SK-N-SH (cell line): Measurements from ENCODE around the gene TXNDC8. TPM values are rescaled to one million over a fixed set of nuclear protein-coding genes. Genes with fewer than 3 reads are reported as not detected.

Source experiments
- CTCF ChIA-PET: fragments of 300-600, 350-600 bp; formaldehyde crosslinking; extraction: SDS; loops from one replicate; lab custom pipeline; 2021; lab: Yijun Ruan, JAX
- POLR2A ChIA-PET: fragments of 350-600 bp; sonication (Branson Sonifier 250); formaldehyde crosslinking; extraction: SDS; loops from one replicate; lab custom pipeline; 2020; ENCODE audit warnings: antibody characterized with exemption, inconsistent platforms; lab: Yijun Ruan, JAX
- DNase-seq: peaks from one replicate; pipeline ENCODE4 v3.0.0; 2012
- H2AFZ ChIP-seq: fragments of 200-600 bp; sonication (generic); 2 replicates; pipeline ENCODE4 v1.8.1; 2016; ENCODE audit warnings: antibody characterized with exemption, mild to moderate bottlenecking, low read depth
- H3F3A ChIP-seq: fragments of 200-600 bp; sonication (generic); replicated peaks from 2 replicates; pipeline ENCODE3; 2016; ENCODE audit warnings: antibody characterized with exemption, mild to moderate bottlenecking; ENCODE audit not compliant: insufficient read depth
- H3K27ac ChIP-seq, 2 experiments: fragments of 200-500 bp in 1 of 2; fragments of 200-600 bp in 1 of 2; sonication (Bioruptor generic) in 1 of 2; sonication (generic), shearing (Covaris generic) in 1 of 2; 2 replicates each; pipeline versions ENCODE4 v1.5.1 to v1.6.1; 2014 to 2016; ENCODE audit warnings: low read depth in 2 of 2, inconsistent platforms in 1 of 2, low read length in 1 of 2, mild to moderate bottlenecking in 1 of 2, mixed read lengths in 1 of 2
- H3K27me3 ChIP-seq: fragments of 200-600 bp; sonication (generic), shearing (Covaris generic); 2 replicates; pipeline ENCODE4 v1.6.1; 2016; ENCODE audit warnings: mixed run types; ENCODE audit not compliant: insufficient read depth
- H3K36me3 ChIP-seq, 2 experiments: fragments of 200-500 bp in 1 of 2; fragments of 200-600 bp in 1 of 2; sonication (Bioruptor generic) in 1 of 2; sonication (generic) in 1 of 2; replicated peaks in 1 of 2; 2 replicates each; pipeline versions ENCODE3 to v1.5.1; 2014 to 2016; ENCODE audit warnings: low read length in 1 of 2, mild to moderate bottlenecking in 1 of 2; ENCODE audit not compliant: insufficient read depth in 2 of 2, control insufficient read depth in 1 of 2
- H3K4me1 ChIP-seq, 2 experiments: fragments of 200-500 bp in 1 of 2; fragments of 200-600 bp in 1 of 2; sonication (Bioruptor generic) in 1 of 2; sonication (generic), shearing (Covaris generic) in 1 of 2; 2 replicates each; pipeline versions ENCODE4 v1.5.1 to v1.6.1; 2014 to 2016; ENCODE audit warnings: low read depth in 1 of 2, low read length in 1 of 2, mixed run types in 1 of 2; ENCODE audit not compliant: insufficient read depth in 2 of 2, control insufficient read depth in 1 of 2
- H3K4me2 ChIP-seq: fragments of 200-600 bp; sonication (generic), shearing (Covaris generic); 2 replicates; pipeline ENCODE4 v1.6.1; 2017; ENCODE audit warnings: mixed run types
- H3K4me3 ChIP-seq, 2 experiments: fragments of 200-500 bp in 1 of 2; fragments of 200-600 bp in 1 of 2; sonication (Bioruptor generic) in 1 of 2; sonication (generic), shearing (Covaris generic) in 1 of 2; 2 replicates each; pipeline versions ENCODE4 v1.5.1 to v1.8.1; 2014 to 2016; ENCODE audit warnings: low read depth in 2 of 2, inconsistent platforms in 1 of 2, low read length in 1 of 2, mild to moderate bottlenecking in 1 of 2, mixed read lengths in 1 of 2, moderate library complexity in 1 of 2
- H3K79me2 ChIP-seq: fragments of 200-600 bp; sonication (generic); 2 replicates; pipeline ENCODE4 v1.8.1; 2017; ENCODE audit warnings: mild to moderate bottlenecking; ENCODE audit not compliant: insufficient read depth
- H3K9ac ChIP-seq: fragments of 200-600 bp; sonication (generic); 2 replicates; pipeline ENCODE4 v1.6.1; 2017; ENCODE audit warnings: mixed run types
- H3K9me2 ChIP-seq: fragments of 200-600 bp; sonication (generic); 2 replicates; pipeline ENCODE4 v1.6.1; 2017; ENCODE audit warnings: mixed run types
- H3K9me3 ChIP-seq: fragments of 200-600 bp; sonication (generic); 2 replicates; pipeline ENCODE4 v1.6.1; 2017; ENCODE audit warnings: mixed run types, mild to moderate bottlenecking, moderate library complexity
- H4K20me1 ChIP-seq: fragments of 200-600 bp; sonication (generic); 2 replicates; pipeline ENCODE4 v1.6.1; 2017; ENCODE audit warnings: mild to moderate bottlenecking, mixed run types; ENCODE audit not compliant: insufficient read depth
- CHD2 ChIP-seq: fragments of 150-350 bp; IDR thresholded peaks from 2 replicates; pipeline ENCODE4 v1.6.1; 2018; ENCODE audit warnings: low read length; ENCODE audit not compliant: partially characterized antibody
- ELF1 ChIP-seq: IDR thresholded peaks from 2 replicates; pipeline ENCODE4 v1.4.0; 2012
- EP300 ChIP-seq, 2 experiments: IDR thresholded peaks; 2 replicates each; pipeline versions ENCODE4 v1.4.0 to v1.6.1; 2012; ENCODE audit warnings: borderline replicate concordance in 1 of 2, low read depth in 1 of 2, low read length in 1 of 2
- EZH2phosphoT487 ChIP-seq: fragments of 200-600 bp; sonication (generic); IDR thresholded peaks from 2 replicates; pipeline ENCODE4 v1.6.1; 2017; ENCODE audit warnings: low read depth, mixed run types, mild to moderate bottlenecking, antibody characterized with exemption, moderate library complexity, borderline replicate concordance
- FOSL2 ChIP-seq: IDR thresholded peaks from 2 replicates; pipeline ENCODE4 v1.4.0; 2012; ENCODE audit warnings: low read depth, mild to moderate bottlenecking, moderate library complexity, borderline replicate concordance
- FOXM1 ChIP-seq: IDR thresholded peaks from 2 replicates; pipeline ENCODE4 v1.4.0; 2012; ENCODE audit warnings: low read depth, mild to moderate bottlenecking
- GABPA ChIP-seq: IDR thresholded peaks from 2 replicates; pipeline ENCODE4 v1.4.0; 2012; ENCODE audit warnings: low read depth, mild to moderate bottlenecking
- IRF3 ChIP-seq: fragments of 150-350 bp; IDR thresholded peaks from 2 replicates; pipeline ENCODE4 v1.6.1; 2016; ENCODE audit warnings: mild to moderate bottlenecking, low read depth, low read length
- JUND ChIP-seq: IDR thresholded peaks from 2 replicates; pipeline ENCODE4 v1.4.0; 2012
- MEF2A ChIP-seq: IDR thresholded peaks from 2 replicates; pipeline ENCODE4 v1.4.0; 2012; ENCODE audit warnings: low read depth, borderline replicate concordance
- NFIC ChIP-seq: IDR thresholded peaks from 2 replicates; pipeline ENCODE4 v1.4.0; 2012; ENCODE audit warnings: borderline replicate concordance
- NRF1 ChIP-seq: IDR thresholded peaks from 2 replicates; pipeline ENCODE4 v1.6.1; 2012; ENCODE audit warnings: low read depth, mild to moderate bottlenecking, low read length
- RAD21 ChIP-seq: IDR thresholded peaks from 2 replicates; pipeline ENCODE4 v1.6.1; 2012; ENCODE audit warnings: mild to moderate bottlenecking, low read length
- RCOR1 ChIP-seq: fragments of 150-350 bp; IDR thresholded peaks from 2 replicates; pipeline ENCODE4 v1.6.1; 2017; ENCODE audit warnings: antibody characterized with exemption, low read length
- RFX5 ChIP-seq: IDR thresholded peaks from 2 replicates; pipeline ENCODE4 v1.6.1; 2012; ENCODE audit warnings: mild to moderate bottlenecking, improper control_type of control experiment, low read length
- SIN3A ChIP-seq: IDR thresholded peaks from 2 replicates; pipeline ENCODE4 v1.6.1; 2012; ENCODE audit warnings: low read depth, mild to moderate bottlenecking, low read length, moderate library complexity, borderline replicate concordance
- SMC3 ChIP-seq: IDR thresholded peaks from 2 replicates; pipeline ENCODE4 v1.6.1; 2012; ENCODE audit warnings: low read depth, low read length, improper control_type of control experiment
- TAF1 ChIP-seq: IDR thresholded peaks from 2 replicates; pipeline ENCODE4 v1.6.1; 2012; ENCODE audit warnings: low read depth, mild to moderate bottlenecking, low read length, moderate library complexity, borderline replicate concordance
- YY1 ChIP-seq: IDR thresholded peaks from 2 replicates; pipeline ENCODE4 v1.4.0; 2012; ENCODE audit warnings: low read depth, mild to moderate bottlenecking
- WGBS: methylation state at CpG from one replicate; pipeline ENCODE4 v1.1.6; 2017; ENCODE audit warnings: low lambda C conversion rate; 5-methylcytosine and 5-hydroxymethylcytosine counted together
- polyA plus RNA-seq, 3 experiments: library from polyadenylated mRNA; depleted of rRNA; stranded (reverse); fragments of >200 nt; gene quantifications; 2 replicates each; pipeline ENCODE4 v1.2.3, GENCODE V29; 2012
- TF ChIP-seq, protein P1 (sequence below): fragments of 200-600 bp; sonication (generic); IDR thresholded peaks from 2 replicates; pipeline ENCODE4 v1.6.1; 2017; ENCODE audit warnings: antibody characterized with exemption, mild to moderate bottlenecking, moderate library complexity
- TF ChIP-seq, protein P2 (sequence below): IDR thresholded peaks from 2 replicates; pipeline ENCODE4; 2012
- TF ChIP-seq, protein P3 (sequence below): IDR thresholded peaks from 2 replicates; pipeline ENCODE4 v1.4.0; 2012; ENCODE audit warnings: low read depth

TXNDC8 gene
- polyA plus RNA-seq, 1 of the 3 experiments (the other 2 are of a cell fraction): not detected

- TF ChIP-seq, protein P1, sequence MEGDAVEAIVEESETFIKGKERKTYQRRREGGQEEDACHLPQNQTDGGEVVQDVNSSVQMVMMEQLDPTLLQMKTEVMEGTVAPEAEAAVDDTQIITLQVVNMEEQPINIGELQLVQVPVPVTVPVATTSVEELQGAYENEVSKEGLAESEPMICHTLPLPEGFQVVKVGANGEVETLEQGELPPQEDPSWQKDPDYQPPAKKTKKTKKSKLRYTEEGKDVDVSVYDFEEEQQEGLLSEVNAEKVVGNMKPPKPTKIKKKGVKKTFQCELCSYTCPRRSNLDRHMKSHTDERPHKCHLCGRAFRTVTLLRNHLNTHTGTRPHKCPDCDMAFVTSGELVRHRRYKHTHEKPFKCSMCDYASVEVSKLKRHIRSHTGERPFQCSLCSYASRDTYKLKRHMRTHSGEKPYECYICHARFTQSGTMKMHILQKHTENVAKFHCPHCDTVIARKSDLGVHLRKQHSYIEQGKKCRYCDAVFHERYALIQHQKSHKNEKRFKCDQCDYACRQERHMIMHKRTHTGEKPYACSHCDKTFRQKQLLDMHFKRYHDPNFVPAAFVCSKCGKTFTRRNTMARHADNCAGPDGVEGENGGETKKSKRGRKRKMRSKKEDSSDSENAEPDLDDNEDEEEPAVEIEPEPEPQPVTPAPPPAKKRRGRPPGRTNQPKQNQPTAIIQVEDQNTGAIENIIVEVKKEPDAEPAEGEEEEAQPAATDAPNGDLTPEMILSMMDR: no peak
- no peak for TF ChIP-seq IRF3
- TF ChIP-seq, protein P2, sequence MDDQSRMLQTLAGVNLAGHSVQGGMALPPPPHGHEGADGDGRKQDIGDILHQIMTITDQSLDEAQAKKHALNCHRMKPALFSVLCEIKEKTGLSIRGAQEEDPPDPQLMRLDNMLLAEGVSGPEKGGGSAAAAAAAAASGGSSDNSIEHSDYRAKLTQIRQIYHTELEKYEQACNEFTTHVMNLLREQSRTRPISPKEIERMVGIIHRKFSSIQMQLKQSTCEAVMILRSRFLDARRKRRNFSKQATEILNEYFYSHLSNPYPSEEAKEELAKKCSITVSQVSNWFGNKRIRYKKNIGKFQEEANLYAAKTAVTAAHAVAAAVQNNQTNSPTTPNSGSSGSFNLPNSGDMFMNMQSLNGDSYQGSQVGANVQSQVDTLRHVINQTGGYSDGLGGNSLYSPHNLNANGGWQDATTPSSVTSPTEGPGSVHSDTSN: no peak
- TF ChIP-seq YY1: no peak
- TF ChIP-seq SIN3A: no peak
- TF ChIP-seq, all 33 proteins: peak for 6
These were observed 5.9 kb upstream of the TXNDC8 start (continued) for GRCh38 chr9:110343551-110343950.

GRCh38 chr9:110340306-110340705 is 2.6 kb upstream of the TXNDC8 start:
- DNase-seq: no peak
- Histone ChIP-seq H3K9me3 (no peaks in the 10 kb centered on the region), H3K27ac (no peak overlapping the region), H2AFZ (no peak overlapping the region), H3K79me2 (no peaks in the 10 kb centered on the region), H3K4me2 (no peak overlapping the region), H3K9me2 (no peaks in the 10 kb centered on the region), H3K36me3 (no peaks in the 10 kb centered on the region), H3K4me3 (no peak overlapping the region), H3K9ac (no peak overlapping the region), H4K20me1 (no peaks in the 10 kb centered on the region), H3K27me3 (no peaks in the 10 kb centered on the region), H3F3A (no peaks in the 10 kb centered on the region), H3K4me1 (peaks cover 0 to 3% of the 10 kb centered on the region in 2 experiments; a peak in 1 of 4 replicates)
- POLR2A ChIA-PET: no interaction called here
- CTCF ChIA-PET: interaction anchor here (0.7 to 1.2 kb wide), 3 partner anchors 12 to 283 kb away, joined by 3 read pairs; no protein-coding TSS in a partner anchor
- WGBS: 83% methylated on average over 2 of the region's 2 CpGs
- TF ChIP-seq, protein P1: peak; percentile 48
- TF ChIP-seq, protein P3, sequence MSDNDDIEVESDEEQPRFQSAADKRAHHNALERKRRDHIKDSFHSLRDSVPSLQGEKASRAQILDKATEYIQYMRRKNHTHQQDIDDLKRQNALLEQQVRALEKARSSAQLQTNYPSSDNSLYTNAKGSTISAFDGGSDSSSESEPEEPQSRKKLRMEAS: no peak
- TF ChIP-seq EZH2phosphoT487 (no peak), RCOR1 (no peak), ELF1 (no peak), NRF1 (no peak), FOSL2 (no peak), SIN3A (no peak), TAF1 (no peak), RFX5 (no peak), IRF3 (no peak), GABPA (no peak), MEF2A (no peak), RAD21 (peak; percentile 36; the same call in 1 of the 2 replicates), EP300 (IDR thresholded peaks at IDR 0.05; ENCODE audit: borderline replicate concordance in 1 of 2, low read depth in 1 of 2, low read length in 1 of 2) (no peak), CHD2 (no peak), NFIC (no peak), JUND (no peak), FOXM1 (no peak), SMC3 (peak; percentile 18; the same call in 1 of the 2 replicates)
